Glomerular endothelial cell (primary cell): Measurements from ENCODE around the gene ZNF524. TPM values are rescaled to one million over a fixed set of nuclear protein-coding genes. Genes with fewer than 3 reads are reported as not detected.

Source experiments
- DNase-seq: peaks from one replicate; pipeline ENCODE4 v3.0.0-alpha.2; 2011; ENCODE audit warnings: low read depth, low spot score; ENCODE audit errors: extremely low read depth
- total RNA-seq: library from RNA; depleted of rRNA; stranded (reverse); fragments of >200 nt; gene quantifications from 2 replicates; pipeline ENCODE4 v1.2.3, GENCODE V29; 2015

ZNF524 gene
- total RNA-seq, 1 donor from 2014 or later: 24.6 TPM

DNA sequence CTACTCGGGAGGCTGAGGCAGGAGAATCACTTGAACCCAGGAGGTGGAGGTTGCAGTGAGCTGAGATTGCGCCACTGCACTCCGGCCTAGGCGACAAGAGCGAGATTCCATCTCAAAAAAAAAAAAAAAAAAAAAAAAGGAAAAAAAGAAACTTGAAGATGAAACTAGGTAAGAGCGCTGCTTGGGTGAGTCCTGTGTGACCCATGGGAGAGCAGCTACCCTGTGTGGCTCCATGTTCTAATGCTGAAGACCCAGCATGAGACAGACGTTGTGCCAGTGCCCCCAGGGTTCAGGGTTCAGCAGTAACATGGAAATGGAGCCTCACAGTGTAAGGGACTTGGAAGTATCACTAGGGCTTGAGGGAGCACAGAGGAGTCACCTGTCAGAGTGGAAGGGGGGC lies 18.3 kb downstream of the ZNF524 start:
- no peak for DNase-seq

- DNase-seq: no peak
These were observed 19.2 kb downstream of the ZNF524 start for GRCh38 chr19:55619286-55619685.

DNA sequence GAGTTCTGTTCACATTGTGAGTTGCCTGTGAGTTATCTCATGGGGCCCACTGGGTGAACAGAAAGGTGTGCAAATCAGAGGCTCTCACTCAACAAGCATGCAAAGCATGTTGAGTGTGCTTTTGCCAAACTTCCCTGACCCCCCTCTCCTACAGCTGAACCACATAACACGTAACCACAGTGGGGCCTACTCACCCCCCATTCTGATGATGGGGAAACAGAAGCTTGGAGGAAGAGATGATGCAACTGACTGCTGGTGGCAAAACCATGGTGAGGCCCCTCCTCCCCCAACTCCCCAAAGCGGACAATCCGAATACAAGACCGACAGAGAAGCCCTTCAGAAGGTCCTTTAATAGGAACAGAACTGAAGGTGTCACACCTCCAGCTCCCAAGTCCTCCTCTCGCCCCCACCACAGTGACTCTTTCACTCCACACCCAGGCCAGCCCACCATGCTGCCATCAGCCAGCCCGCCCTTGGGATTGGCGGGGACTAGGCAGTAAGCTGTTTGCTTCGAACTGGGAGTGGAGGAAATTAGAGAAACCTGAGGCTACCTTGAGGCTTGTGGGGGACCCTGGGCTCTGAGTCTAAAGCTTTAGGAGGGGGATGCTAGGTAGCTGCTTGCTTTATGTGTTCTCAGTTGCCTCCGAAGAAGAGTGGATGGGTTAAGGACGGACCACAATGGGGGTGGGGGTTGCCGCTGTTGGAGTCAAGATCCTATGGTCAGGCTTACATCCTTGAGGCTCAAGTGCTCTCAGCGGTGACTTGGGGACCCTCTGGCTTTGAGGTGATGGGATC lies 20.5 kb downstream of the ZNF524 start:
- no peak for DNase-seq

DNA sequence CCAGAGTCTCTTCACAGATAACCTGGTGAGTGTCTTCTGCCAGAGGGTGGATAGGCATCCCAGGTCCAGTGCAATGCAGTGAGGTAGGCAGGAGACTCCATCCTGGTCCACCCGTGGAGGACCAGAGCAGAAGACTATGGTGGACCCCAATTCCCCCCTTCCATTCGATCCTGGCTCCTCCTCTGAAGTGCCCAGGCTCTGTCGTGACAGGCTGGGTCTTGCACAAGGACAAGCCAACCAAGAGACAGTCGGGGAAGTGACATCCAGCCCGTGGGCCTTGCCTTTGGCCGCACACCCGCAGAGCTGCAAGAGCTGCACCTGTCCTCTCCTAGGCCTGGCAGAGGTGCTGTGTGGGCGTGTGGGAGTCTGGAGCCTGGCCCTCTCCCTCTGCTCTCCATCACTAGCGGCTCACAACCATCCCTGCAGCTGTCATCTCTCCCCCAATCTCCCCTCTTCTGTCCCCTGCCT lies 21.2 kb downstream of the ZNF524 start:
- DNase-seq: no peak

DNA sequence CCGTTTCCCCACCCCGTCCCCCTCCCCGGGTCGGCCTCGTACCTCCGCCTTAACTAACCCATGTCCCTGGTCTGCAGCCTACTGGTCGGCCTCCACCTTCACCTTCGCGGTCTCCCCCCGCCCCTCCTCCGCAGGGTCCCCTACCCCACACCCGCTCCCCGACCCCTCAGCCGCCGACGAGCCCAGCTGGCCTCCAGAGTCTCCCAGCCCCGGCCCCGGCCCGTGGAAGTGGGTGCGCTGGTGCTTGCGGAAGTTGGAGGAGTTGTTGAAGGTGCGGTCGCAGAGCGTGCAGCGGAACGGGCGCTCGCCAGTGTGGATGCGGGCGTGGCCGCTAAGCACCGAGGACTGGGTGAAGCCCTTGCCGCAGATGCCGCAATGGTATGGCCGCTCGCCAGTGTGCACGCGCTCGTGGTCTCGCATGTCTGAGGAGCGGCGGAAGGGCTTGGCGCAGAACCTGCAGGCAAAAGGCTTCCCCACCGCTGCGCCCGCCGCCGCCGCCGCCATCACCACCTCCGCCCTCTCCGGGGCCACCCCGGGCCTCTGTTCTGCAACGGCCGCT lies 21.7 kb downstream of the ZNF524 start:
- DNase-seq: no peak

DNA sequence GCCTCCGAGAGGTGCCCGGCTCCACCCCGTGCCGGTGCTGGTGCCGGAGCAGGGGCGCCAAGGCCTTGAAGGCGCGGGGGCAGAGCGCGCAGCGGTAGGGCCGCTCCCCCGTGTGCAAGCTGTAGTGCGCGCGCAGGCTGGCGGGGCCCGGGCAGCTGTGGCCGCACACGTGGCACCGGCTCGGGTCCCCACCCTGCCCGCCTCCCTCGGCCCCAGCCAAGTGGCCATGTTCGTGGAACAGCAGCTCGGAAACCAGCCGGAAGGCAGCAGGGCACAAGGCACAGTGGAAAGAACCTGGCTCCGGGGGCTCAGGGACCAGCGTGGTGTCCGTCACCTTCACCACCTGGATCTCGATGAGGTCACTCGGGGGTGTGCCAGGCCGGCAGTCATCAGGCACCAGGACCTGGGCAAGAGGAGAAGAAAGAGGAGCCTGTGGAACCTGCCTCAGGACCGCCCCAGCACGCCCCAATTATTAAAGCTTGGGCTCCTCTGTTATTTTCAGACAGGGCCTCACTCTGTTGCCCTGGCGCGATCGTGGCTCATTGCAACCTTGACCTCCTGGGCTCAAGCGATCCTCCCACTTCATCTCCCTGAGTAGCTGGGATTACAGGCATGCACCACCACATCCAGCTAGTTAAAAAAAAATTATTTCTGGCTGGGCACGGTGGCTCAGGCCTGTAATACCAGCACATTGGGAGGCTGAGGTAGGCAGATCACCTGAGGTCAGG lies 22.3 kb downstream of the ZNF524 start:
- DNase-seq: no peak

GRCh38 chr19:55623130-55623529 lies 23.0 kb downstream of the ZNF524 start:
- DNase-seq: no peak

- DNase-seq: no peak
These were observed 23.5 kb downstream of the ZNF524 start for GRCh38 chr19:55623561-55623960.

- DNase-seq: no peak
These were observed 24.3 kb downstream of the ZNF524 start, which contains the start of gene ZNF784 for GRCh38 chr19:55624109-55625003. TSS of gene ZNF784 (minus strand) at chr19:55624566. CDS start at chr19:55624561, 5 bp downstream.

- DNase-seq: no peak
These were observed 24.9 kb downstream of the ZNF524 start for GRCh38 chr19:55625004-55625326.

- no peak for DNase-seq
These were observed 26.3 kb downstream of the ZNF524 start for GRCh38 chr19:55626350-55626749.

DNA sequence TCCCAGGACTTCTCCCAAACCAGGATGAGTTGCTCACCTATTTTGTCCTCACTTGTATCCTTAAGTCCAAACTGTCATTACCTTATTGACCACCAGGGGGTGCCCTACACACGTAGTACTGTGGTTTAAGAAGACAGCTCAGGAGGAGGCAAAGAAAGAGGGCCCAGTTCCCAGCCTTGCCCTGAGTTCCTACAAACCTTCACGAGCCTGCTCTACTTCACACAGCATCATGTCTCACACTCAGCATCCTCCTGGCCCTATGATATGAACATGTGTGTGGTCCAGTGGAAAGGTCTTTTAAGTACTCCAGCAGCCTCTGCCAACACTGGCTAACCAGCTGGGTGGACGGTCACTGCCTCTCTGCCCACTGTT lies 32.4 kb downstream of the ZNF524 start:
- peak; percentile 89 for DNase-seq

DNA sequence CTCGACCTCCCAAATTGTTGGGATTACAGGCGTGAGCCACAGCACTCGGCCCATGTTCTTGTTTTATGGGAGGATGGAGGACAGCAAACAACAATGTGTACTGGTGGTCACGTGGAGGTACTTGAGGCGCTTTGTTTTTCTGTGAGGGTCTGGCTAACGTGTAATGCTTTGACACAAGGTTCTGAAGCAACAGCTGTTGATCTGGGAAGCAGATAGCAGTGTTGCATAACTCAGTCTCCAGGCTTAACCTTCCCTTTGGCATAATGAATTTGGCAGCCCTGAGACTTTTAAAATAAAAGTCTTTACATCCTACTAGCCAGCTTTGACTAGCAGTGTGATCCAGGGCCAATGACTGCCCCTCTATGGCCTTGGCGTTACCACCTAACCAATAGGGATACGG lies 33.8 kb downstream of the ZNF524 start:
- DNase-seq: no peak

DNA sequence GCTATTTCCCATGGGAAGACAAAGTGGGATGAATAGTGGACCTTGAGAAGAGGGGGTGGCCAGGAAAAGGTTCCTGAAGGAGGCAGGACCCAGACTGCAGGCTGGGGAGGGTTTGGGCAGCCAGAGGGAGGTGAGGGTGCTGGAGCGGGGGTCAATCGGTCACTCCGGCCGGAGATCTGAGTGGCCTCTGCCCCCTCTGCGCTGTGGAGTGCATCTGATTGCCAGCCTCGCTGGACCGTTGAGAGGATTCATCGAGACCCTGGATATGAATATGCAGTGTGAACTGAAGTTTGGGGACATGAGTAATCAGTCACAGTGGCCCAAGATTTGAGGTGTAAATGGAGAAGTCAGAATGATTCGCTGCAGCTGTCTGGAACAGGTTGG lies 35.2 kb downstream of the ZNF524 start:
- DNase-seq: no peak

DNA sequence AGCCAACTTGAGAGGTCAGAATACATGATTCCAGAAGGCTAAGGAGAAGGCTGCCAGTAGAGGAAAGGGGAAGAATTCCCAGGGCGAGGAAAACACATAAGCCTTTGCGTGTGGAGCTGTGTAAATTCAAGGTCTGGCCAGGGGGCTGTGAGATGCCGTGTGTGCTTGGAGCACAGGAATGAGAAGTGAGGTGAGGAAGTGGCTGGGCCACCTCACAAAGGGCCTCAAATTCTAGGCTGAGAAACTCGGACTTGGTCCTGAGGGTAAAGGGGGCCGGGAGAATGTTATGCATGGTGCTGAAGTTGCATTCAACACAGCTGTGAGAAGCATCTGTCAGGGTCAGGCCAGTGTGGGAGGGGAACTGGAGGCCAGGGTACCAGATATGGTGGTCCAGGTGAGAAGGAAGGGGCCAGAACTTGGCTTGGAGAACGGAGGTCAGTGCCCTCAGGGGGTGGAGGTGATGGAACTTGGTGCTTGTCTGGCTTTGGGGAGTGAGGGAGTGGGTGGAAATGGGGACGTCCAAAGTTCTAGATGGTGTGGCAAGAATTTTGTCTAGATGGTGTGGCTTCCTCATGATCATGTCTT lies 35.9 kb downstream of the ZNF524 start:
- DNase-seq: no peak

DNA sequence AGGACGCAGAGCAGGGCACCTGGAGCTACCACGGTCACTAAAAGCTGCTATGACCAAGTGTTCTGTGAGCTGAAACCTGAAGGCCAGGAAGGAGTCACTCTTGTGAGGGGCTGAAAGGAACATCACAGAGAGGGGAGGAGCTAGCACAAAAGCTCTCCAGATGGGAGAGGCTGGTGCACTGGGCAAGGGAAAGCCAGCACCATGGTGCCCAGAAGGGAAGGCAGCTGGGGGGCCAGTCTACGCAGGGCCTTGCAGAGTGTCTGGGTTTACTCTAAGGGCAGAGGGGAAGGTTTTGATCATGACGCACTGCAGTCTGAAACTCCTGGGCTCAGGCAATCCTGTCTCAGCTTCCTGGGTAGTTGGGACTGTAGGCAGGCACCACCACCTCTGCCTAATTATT lies 36.6 kb downstream of the ZNF524 start:
- DNase-seq: no peak

GRCh38 chr19:55637534-55637933 lies 37.4 kb downstream of the ZNF524 start:
- no peak for DNase-seq

DNA sequence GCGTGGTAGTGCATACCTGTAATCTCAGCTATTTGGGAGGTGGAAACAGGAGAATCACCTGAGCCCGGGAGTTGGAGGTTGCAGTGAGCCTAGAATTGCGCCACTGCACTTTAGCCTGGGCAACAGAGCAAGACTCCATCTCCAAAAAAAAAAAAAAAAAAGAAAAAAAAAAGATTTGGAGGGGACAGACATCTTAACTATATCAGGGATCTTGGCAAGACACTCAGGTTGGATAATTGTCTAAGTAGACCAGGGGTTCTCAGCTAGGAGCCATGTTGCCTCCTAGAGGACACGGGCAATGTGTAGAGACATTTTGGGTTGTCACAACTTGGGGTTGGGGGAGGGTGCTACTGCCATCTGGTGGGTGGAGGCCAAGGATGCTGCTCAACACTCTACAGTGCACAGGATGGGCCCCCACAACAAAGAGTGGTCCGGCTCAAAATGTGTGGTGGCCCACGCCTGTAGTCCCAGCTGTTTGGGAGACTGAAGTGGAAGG lies 38.8 kb downstream of the ZNF524 start:
- no peak for DNase-seq

GRCh38 chr19:55640043-55640576 lies 40.0 kb downstream of the ZNF524 start:
- DNase-seq: no peak
